Right renal pelvis (tissue), 4 donors: ENCODE results near the gene IL23R. TPM values are rescaled to one million over a fixed set of nuclear protein-coding genes. Genes with fewer than 3 reads are reported as not detected.

Experiments
- DNase-seq, 4 donors: peaks; one replicate each; pipeline ENCODE4 v3.0.0-alpha.2; 2013; ENCODE audit warnings: low read depth in 4 of 4, low spot score in 3 of 4, missing footprints in 1 of 4
- polyA plus RNA-seq, 4 donors: library from polyadenylated mRNA; unstranded; fragments of 120-200 nt; gene quantifications; one replicate each; pipeline ENCODE4 v1.2.1, GENCODE V29; 2013; ENCODE audit not compliant: insufficient read length in 4 of 4

The IL23R gene
- polyA plus RNA-seq, 4 donors, result 0.04 TPM; not detected in 3

GRCh38 chr1:67294836-67295617 lies 128.8 kb downstream of the IL23R start:
- no peak for DNase-seq

DNA sequence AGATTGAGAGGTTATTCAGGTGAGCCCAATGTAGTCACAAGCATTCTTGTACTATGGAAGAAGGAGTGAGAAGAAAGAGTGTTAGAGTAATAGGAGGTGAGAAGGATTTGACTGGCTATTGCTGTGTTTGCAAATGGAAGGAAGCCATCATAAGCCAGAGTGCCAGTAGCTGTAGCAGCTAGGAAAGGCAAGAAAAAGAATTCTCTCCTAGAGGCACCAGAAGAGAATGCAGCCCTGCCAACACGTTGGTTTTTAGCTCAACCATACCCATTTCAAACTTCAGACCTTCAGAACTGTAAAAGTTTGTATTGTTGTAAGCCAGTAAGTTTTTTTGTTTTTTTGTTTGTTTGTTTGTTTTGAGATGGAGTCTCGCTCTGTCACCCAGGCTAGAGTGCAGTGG lies 132.5 kb downstream of the IL23R start:
- no peak for DNase-seq

GRCh38 chr1:67299296-67299695 lies 133.0 kb downstream of the IL23R start:
- DNase-seq, result no peak

DNA sequence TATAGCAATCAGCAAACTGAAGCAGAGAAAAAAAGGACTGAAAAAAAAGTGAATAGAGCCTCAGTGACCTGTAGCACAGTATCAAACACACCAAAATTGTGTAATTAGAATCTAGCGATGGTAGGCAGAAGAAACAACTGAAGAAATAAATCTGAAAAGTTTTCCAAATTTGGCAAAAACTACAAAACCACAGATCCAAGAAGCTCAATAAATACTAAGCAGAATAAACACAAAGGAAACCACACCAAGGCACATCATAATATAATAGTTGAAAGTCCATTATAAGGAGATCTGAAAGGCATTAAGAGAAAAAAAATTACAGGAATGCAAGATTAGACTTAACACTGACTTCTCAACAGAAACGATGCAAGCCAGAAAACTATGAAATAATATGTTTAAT lies 134.3 kb downstream of the IL23R start:
- DNase-seq, result no peak

- no peak for DNase-seq
Measured at GRCh38 chr1:67304023-67304422, 137.8 kb downstream of the IL23R start.

DNA sequence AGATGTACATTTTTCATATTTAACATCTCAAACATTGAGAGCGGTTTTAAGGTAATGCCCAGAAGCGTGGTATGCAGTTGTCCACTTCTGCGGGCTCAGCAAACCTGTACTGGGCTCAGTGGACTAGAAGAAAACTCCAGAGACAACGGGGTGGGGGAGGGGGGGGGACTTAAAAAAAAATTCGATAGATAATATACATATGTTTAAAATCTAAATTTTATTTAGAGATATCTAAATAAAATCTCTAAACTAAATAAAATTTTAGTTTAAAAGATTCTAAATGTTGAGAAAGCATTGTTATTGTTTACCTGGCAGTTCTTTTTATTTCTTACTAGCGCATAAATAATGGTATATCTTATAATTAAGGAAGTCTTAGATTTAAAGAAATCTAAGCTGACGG lies 140.3 kb downstream of the IL23R start:
- no peak for DNase-seq

GRCh38 chr1:67307251-67308060 lies 141.2 kb downstream of the IL23R start, which contains the start of gene IL12RB2:
IL12RB2 (plus strand) TSS chr1:67307873; CDS start chr1:67320369, 12,496 bp downstream.
- peak in 3 of 4 donors; percentile 8 to 16 (median 14) for DNase-seq

DNA sequence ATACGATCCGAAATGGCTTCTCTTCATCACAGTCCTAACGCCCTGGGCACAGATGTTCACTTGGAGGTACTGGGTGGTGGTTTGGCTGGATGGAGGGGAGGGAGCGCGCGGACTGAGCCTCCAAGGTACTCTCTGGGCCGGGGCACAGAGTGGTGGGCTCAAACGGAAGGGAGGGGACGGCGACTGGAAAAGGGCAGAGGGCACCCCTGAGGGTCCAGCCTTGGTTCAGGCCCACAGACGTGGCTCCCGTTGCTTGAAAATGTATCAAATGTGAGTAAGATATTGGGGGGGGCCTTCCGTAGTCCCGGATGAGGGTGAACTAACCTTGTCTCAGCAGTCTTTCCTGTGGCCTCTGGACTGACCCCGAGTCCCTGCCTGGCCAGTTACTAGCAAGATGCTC lies 141.9 kb downstream of the IL23R start:
- no peak for DNase-seq

Other genes starting within 250 kb of the IL23R start
- 10 to 100 TPM; 12.7 to 15.7 (median 15.0) TPM for gene DNAI4, start 241.6 kb upstream of the IL23R start, polyA plus RNA-seq
- gene MIER1, start 241.5 kb upstream of the IL23R start, polyA plus RNA-seq, result 10 to 100 TPM; 32.4 to 45.4 (median 43.2) TPM
- 10 to 100 TPM; 12.6 to 18.4 (median 15.9) TPM for gene SLC35D1, start 112.3 kb upstream of the IL23R start, polyA plus RNA-seq
- under 1 TPM in 1 of 4 donors, not detected in 3; 0.10 TPM for gene C1orf141, start 31.5 kb upstream of the IL23R start, polyA plus RNA-seq
- under 1 TPM; 0.40 to 0.73 (median 0.51) TPM for gene IL12RB2, start 141.4 kb downstream of the IL23R start, polyA plus RNA-seq